Bronchial epithelial cell (primary cell): Measurements from ENCODE around the gene IL27RA. TPM values are rescaled to one million over a fixed set of nuclear protein-coding genes. Genes with fewer than 3 reads are reported as not detected.

Source experiments
- DNase-seq: peaks from one replicate; pipeline ENCODE4 v3.0.0-alpha.2; 2010; ENCODE audit warnings: low read depth
- FAIRE-seq: peaks from 2 replicates; lab custom pipeline; 2011; peaks lifted over from hg19 to GRCh38; lab: Jason Lieb, UNC
- H3K27me3 ChIP-seq: 2 replicates; pipeline ENCODE4 v1.5.1; 2011; ENCODE audit warnings: low read length; ENCODE audit not compliant: control insufficient read depth, insufficient read depth
- H3K36me3 ChIP-seq: 2 replicates; pipeline ENCODE4 v1.5.1; 2011; ENCODE audit warnings: low read length; ENCODE audit not compliant: control insufficient read depth, insufficient read depth
- H3K4me3 ChIP-seq: 2 replicates; pipeline ENCODE4 v1.5.1; 2011; ENCODE audit warnings: mild to moderate bottlenecking, low read depth, low read length, control low read depth
- total RNA-seq: library from RNA; depleted of rRNA; stranded (reverse); fragments of >200 nt; gene quantifications from 2 replicates; pipeline ENCODE4 v1.2.1, GENCODE V29; 2014
- TF ChIP-seq, protein P1 (sequence below): IDR thresholded peaks from 2 replicates; pipeline ENCODE4 v1.5.1; 2011; ENCODE audit warnings: mild to moderate bottlenecking, moderate library complexity, low read length, control low read depth, inconsistent platforms; ENCODE audit not compliant: insufficient read depth, severe bottlenecking

IL27RA gene
- total RNA-seq, 1 donor from 2014 or later, result 0.26 TPM

- DNase-seq, result no peak
- Histone ChIP-seq H3K4me3 (no peak overlapping the region), H3K36me3 (peaks cover under 1% of the 10 kb centered on the region), H3K27me3 (no peaks in the 10 kb centered on the region)
- TF ChIP-seq, protein P1, sequence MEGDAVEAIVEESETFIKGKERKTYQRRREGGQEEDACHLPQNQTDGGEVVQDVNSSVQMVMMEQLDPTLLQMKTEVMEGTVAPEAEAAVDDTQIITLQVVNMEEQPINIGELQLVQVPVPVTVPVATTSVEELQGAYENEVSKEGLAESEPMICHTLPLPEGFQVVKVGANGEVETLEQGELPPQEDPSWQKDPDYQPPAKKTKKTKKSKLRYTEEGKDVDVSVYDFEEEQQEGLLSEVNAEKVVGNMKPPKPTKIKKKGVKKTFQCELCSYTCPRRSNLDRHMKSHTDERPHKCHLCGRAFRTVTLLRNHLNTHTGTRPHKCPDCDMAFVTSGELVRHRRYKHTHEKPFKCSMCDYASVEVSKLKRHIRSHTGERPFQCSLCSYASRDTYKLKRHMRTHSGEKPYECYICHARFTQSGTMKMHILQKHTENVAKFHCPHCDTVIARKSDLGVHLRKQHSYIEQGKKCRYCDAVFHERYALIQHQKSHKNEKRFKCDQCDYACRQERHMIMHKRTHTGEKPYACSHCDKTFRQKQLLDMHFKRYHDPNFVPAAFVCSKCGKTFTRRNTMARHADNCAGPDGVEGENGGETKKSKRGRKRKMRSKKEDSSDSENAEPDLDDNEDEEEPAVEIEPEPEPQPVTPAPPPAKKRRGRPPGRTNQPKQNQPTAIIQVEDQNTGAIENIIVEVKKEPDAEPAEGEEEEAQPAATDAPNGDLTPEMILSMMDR, result no peak
- no peak for FAIRE-seq
Measured at GRCh38 chr19:14002571-14003250, 28.9 kb upstream of the IL27RA start.

DNA sequence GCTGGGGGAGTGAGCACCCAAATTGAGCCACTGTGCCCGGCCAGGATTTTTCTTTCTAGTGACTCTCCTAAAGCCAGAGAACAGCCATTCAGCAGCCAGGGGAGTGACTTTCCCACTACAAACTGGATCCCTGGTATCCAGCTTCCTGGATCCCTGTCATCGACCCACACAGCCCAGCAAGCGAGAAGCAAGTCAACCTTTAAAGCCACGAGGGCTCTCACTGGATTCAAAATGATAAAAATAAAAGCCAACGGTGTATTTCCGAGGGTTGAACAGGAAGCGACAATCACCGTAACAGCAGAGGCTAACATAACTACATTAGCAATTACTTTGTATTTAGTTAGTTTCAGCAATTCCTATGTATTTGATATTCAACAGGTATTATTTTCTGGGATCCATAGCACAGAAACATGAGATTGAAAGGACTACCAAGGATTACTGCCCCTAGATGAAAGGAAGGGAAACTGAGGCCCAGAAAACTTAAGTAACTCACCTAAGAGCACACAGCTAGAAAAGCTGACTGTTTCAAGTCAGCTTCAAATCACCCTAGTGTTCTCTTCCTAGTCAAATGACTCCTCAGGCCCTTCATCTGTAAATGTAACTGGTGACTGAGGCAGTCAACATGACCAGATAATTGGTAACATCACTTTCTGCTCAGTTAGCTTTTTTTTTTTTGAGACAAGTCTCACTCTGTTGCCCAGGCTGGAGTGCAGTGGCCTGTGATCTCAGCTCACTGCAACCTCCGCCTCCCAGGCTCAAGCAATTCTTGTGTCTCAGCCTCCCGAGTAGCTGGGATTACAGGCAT lies 28.1 kb upstream of the IL27RA start:
- TF ChIP-seq, protein P1, result no peak
- H3K27me3 ChIP-seq, result no peaks in the 10 kb centered on the region
- H3K4me3 ChIP-seq, result no peak overlapping the region
- no peaks in the 10 kb centered on the region for H3K36me3 ChIP-seq
- FAIRE-seq (no peak), DNase-seq (peak; percentile 29)

GRCh38 chr19:14004619-14005348 lies 26.8 kb upstream of the IL27RA start:
- Histone ChIP-seq H3K36me3 (no peaks in the 10 kb centered on the region), H3K27me3 (no peaks in the 10 kb centered on the region), H3K4me3 (no peak overlapping the region)
- DNase-seq, result no peak
- no peak for FAIRE-seq
- TF ChIP-seq, protein P1, result no peak

DNA sequence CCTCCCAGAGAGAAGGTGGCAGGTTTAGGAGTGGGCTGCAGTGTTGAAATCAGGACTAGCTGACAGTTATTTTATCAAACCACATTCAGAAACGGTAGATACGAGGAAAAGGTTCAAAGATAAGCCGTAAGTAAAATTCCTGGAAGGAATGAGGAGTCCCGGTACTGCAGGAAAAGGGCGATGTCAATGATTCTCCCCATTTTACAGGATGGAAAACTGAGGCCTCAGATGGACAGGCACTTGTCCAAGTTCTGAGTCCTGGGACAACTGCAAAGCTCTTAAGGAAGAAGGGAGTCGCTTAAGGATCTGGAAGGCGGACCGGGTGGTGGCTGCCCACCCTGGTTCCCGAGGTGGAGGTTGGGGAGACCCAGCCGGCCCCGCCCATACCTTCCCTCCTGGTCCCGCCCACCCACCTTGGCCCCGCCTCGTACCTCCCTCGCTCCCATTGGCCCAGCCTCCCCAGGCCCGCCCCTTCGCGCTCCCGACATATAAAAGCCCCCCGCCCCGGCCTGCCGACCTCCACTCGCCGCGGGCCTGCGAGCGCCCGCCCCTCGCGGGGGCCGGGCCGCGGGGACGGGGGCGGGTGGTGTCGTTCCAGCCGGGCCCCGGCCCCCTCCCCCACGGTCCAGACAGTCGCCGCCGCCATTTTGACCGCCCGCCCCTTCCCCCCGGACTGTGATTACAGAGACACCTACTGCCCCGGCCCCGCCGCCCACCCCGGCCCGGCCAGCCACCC lies 26.0 kb upstream of the IL27RA start:
- no peak for FAIRE-seq
- H3K4me3 ChIP-seq, result peak overlapping the region; percentile 70
- no peaks in the 10 kb centered on the region for H3K36me3 ChIP-seq
- DNase-seq, result peak; percentile 50
- TF ChIP-seq, protein P1, result no peak
- H3K27me3 ChIP-seq, result no peaks in the 10 kb centered on the region

GRCh38 chr19:14006085-14006765 lies 25.3 kb upstream of the IL27RA start, which contains the start of gene RFX1:
Gene RFX1 (minus strand): TSS chr19:14006320. CDS start chr19:13993843, 12,477 bp downstream.
- DNase-seq, result peak; percentile 99
- Histone ChIP-seq H3K36me3 (no peaks in the 10 kb centered on the region), H3K4me3 (peak within 1 kb of the TSS; percentile 70), H3K27me3 (no peaks in the 10 kb centered on the region)
- FAIRE-seq, result peak; percentile 86
- TF ChIP-seq, protein P1, result no peak
